WTC11 (cell line): ENCODE data around the gene PRSS27. TPM values are rescaled to one million over a fixed set of nuclear protein-coding genes. Genes with fewer than 3 reads are reported as not detected.

Source experiments
- ATAC-seq: fragments of 200-7000 bp; cut with Tn5 transposase; 2 replicates; pipeline ENCODE4 v1.10.0; 2021; ENCODE audit warnings: mild to moderate bottlenecking, moderate library complexity
- CTCF ChIA-PET: fragments of 300-600 bp; sonication (Branson Sonifier 250); formaldehyde crosslinking; loops from one replicate; lab custom pipeline; 2021; ENCODE audit warnings: antibody characterized with exemption; lab: Charles Lee
- POLR2A ChIA-PET: fragments of 350-600 bp; sonication (Branson Sonifier 250); formaldehyde crosslinking; loops from one replicate; lab custom pipeline; 2021; ENCODE audit warnings: antibody characterized with exemption; lab: Charles Lee
- DNase-seq: peaks from one replicate; pipeline ENCODE4 v3.0.0; 2021; ENCODE audit warnings: low spot score
- H3K27ac Mint-ChIP-seq: 2 replicates; pipeline ENCODE4 v1.8.0; 2021; ENCODE audit warnings: mixed read lengths
- H3K27me3 Mint-ChIP-seq: 2 replicates; pipeline ENCODE4 v1.8.0; 2021; ENCODE audit warnings: low read depth, mild to moderate bottlenecking, moderate library complexity, mixed read lengths
- H3K36me3 Mint-ChIP-seq: 2 replicates; pipeline ENCODE4 v1.8.0; 2021; ENCODE audit warnings: mixed read lengths
- H3K4me1 Mint-ChIP-seq: 2 replicates; pipeline ENCODE4 v1.8.0; 2022; ENCODE audit warnings: mixed read lengths
- H3K4me3 Mint-ChIP-seq: 2 replicates; pipeline ENCODE4 v1.8.0; 2021; ENCODE audit warnings: mild to moderate bottlenecking, moderate library complexity, mixed read lengths
- H3K9me3 Mint-ChIP-seq: 2 replicates; pipeline ENCODE4 v1.8.0; 2021; ENCODE audit warnings: mixed read lengths
- ATF1 ChIP-seq: sonication (generic); formaldehyde crosslinking; IDR thresholded peaks from 2 replicates; pipeline ENCODE4 v1.8.1; 2023; ENCODE audit warnings: mild to moderate bottlenecking, moderate library complexity, missing genetic modification reagents
- ESRRA ChIP-seq: sonication (generic); formaldehyde crosslinking; IDR thresholded peaks from 2 replicates; pipeline ENCODE4 v1.8.1; 2022; ENCODE audit warnings: mild to moderate bottlenecking, missing genetic modification reagents, borderline replicate concordance
- FOXJ3 ChIP-seq: sonication (generic); formaldehyde crosslinking; IDR thresholded peaks from 2 replicates; pipeline ENCODE4 v1.9.0; 2021; ENCODE audit warnings: missing genetic modification reagents, mild to moderate bottlenecking, borderline replicate concordance
- FOXK1 ChIP-seq: sonication (generic); formaldehyde crosslinking; IDR thresholded peaks from 2 replicates; pipeline ENCODE4 v1.8.0; 2022; ENCODE audit warnings: mild to moderate bottlenecking, moderate library complexity, missing genetic modification reagents
- GRHL2 ChIP-seq: fragments of 250-450 bp; sonication (Bioruptor Pico); IDR thresholded peaks from 2 replicates; pipeline ENCODE4 v1.8.0; 2022; ENCODE audit warnings: mild to moderate bottlenecking, moderate library complexity; ENCODE audit not compliant: insufficient replicate concordance, severe bottlenecking
- OVOL2 ChIP-seq: fragments of 250-450 bp; sonication (Bioruptor Pico); IDR thresholded peaks from 2 replicates; pipeline ENCODE4 v1.9.0; 2021; ENCODE audit warnings: mild to moderate bottlenecking, borderline replicate concordance
- TEAD4 ChIP-seq: sonication (generic); formaldehyde crosslinking; IDR thresholded peaks from 2 replicates; pipeline ENCODE4 v1.8.0; 2022; ENCODE audit warnings: mild to moderate bottlenecking, missing genetic modification reagents
- ZNF317 ChIP-seq: sonication (generic); formaldehyde crosslinking; IDR thresholded peaks from 2 replicates; pipeline ENCODE4 v1.8.1; 2023; ENCODE audit warnings: low read depth, mild to moderate bottlenecking, moderate library complexity, missing genetic modification reagents, borderline replicate concordance
- ZNF416 ChIP-seq: fragments of 250-450 bp; sonication (Bioruptor Pico); IDR thresholded peaks from 2 replicates; pipeline ENCODE4 v1.9.0; 2021; ENCODE audit warnings: mild to moderate bottlenecking, inconsistent platforms
- ZNF423 ChIP-seq: fragments of 250-450 bp; sonication (Bioruptor Pico); IDR thresholded peaks from 2 replicates; pipeline ENCODE4 v2.1.2; 2022; ENCODE audit warnings: mild to moderate bottlenecking, moderate library complexity
- ZNF671 ChIP-seq: fragments of 250-450 bp; sonication (Bioruptor Pico); IDR thresholded peaks from 2 replicates; pipeline ENCODE4 v1.8.0; 2021; ENCODE audit warnings: mild to moderate bottlenecking
- total RNA-seq: library from RNA; stranded (reverse); gene quantifications from 3 replicates; pipeline ENCODE4 v1.2.3, GENCODE V29; 2021
- TF ChIP-seq, protein P1 (sequence below): fragments of 250-450 bp; sonication (Bioruptor Pico); IDR thresholded peaks from 2 replicates; pipeline ENCODE4 v1.9.0; 2021; ENCODE audit warnings: mild to moderate bottlenecking
- TF ChIP-seq, protein P2 (sequence below): fragments of 250-450 bp; sonication (Bioruptor Pico); IDR thresholded peaks from 2 replicates; pipeline ENCODE4 v1.8.0; 2021; ENCODE audit warnings: mild to moderate bottlenecking
- TF ChIP-seq, protein P3 (sequence below): sonication (generic); formaldehyde crosslinking; IDR thresholded peaks from 2 replicates; pipeline ENCODE4 v1.8.1; 2023; ENCODE audit warnings: mild to moderate bottlenecking, moderate library complexity, missing genetic modification reagents
- TF ChIP-seq, protein P4 (sequence below): sonication (generic); formaldehyde crosslinking; IDR thresholded peaks from 2 replicates; pipeline ENCODE4 v1.8.1; 2022; ENCODE audit warnings: mild to moderate bottlenecking, missing genetic modification reagents, moderate library complexity, borderline replicate concordance
- TF ChIP-seq, protein P5 (sequence below): sonication (generic); formaldehyde crosslinking; IDR thresholded peaks from 2 replicates; pipeline ENCODE4 v1.8.0; 2022; ENCODE audit warnings: mild to moderate bottlenecking, missing genetic modification reagents
- TF ChIP-seq, protein P6 (sequence below): sonication (generic); formaldehyde crosslinking; IDR thresholded peaks from 2 replicates; pipeline ENCODE4 v1.8.0; 2023; ENCODE audit warnings: missing genetic modification reagents, mild to moderate bottlenecking, borderline replicate concordance
- TF ChIP-seq, protein P7 (sequence below): sonication (generic); formaldehyde crosslinking; IDR thresholded peaks from 2 replicates; pipeline ENCODE4 v1.8.1; 2023; ENCODE audit warnings: mild to moderate bottlenecking, missing genetic modification reagents, moderate library complexity

PRSS27 gene
- total RNA-seq, 1 experiment from 2014 or later, result 5.1 TPM

DNA sequence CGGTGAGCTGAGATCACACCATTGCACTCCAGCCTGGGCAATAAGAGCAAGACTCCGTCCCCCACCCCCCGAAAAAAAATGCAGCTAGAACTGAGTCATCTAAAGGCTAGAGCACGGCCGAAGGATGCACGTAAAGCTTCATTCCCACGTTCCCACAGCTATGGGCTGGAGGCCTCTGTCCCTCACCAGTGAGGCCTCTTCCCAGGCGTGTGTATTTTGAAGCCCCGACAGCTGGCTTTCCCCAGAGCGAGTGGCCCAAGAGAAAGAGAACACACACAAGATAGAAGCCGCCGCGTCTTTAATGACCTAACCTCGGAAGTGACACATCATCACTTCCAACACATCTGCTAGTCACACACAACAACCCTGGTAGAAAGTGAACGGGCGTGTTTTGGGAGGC lies 44.3 kb downstream of the PRSS27 start:
- no peak overlapping the region for H3K4me3 Mint-ChIP-seq
- H3K36me3 Mint-ChIP-seq, result peaks cover 3% of the 10 kb centered on the region; the same call in 1 of the 2 replicates
- DNase-seq, result no peak
- POLR2A ChIA-PET, result no interaction called here
- peaks cover 6% of the 10 kb centered on the region for H3K4me1 Mint-ChIP-seq
- no peak for ATAC-seq
- CTCF ChIA-PET, result no interaction called here
- no peak overlapping the region for H3K27ac Mint-ChIP-seq
- no peaks in the 10 kb centered on the region for H3K9me3 Mint-ChIP-seq
- no peaks in the 10 kb centered on the region for H3K27me3 Mint-ChIP-seq
- no peak for TF ChIP-seq ESRRA (CRISPR knock-in tag)
- TF ChIP-seq, protein P1, sequence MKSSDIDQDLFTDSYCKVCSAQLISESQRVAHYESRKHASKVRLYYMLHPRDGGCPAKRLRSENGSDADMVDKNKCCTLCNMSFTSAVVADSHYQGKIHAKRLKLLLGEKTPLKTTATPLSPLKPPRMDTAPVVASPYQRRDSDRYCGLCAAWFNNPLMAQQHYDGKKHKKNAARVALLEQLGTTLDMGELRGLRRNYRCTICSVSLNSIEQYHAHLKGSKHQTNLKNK (CRISPR knock-in tag), result no peak
- TF ChIP-seq, protein P2, sequence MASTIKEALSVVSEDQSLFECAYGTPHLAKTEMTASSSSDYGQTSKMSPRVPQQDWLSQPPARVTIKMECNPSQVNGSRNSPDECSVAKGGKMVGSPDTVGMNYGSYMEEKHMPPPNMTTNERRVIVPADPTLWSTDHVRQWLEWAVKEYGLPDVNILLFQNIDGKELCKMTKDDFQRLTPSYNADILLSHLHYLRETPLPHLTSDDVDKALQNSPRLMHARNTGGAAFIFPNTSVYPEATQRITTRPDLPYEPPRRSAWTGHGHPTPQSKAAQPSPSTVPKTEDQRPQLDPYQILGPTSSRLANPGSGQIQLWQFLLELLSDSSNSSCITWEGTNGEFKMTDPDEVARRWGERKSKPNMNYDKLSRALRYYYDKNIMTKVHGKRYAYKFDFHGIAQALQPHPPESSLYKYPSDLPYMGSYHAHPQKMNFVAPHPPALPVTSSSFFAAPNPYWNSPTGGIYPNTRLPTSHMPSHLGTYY, result no peak
- TF ChIP-seq, protein P3, sequence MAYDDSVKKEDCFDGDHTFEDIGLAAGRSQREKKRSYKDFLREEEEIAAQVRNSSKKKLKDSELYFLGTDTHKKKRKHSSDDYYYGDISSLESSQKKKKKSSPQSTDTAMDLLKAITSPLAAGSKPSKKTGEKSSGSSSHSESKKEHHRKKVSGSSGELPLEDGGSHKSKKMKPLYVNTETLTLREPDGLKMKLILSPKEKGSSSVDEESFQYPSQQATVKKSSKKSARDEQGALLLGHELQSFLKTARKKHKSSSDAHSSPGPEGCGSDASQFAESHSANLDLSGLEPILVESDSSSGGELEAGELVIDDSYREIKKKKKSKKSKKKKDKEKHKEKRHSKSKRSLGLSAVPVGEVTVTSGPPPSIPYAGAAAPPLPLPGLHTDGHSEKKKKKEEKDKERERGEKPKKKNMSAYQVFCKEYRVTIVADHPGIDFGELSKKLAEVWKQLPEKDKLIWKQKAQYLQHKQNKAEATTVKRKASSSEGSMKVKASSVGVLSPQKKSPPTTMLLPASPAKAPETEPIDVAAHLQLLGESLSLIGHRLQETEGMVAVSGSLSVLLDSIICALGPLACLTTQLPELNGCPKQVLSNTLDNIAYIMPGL (CRISPR knock-in tag), result no peak
- TF ChIP-seq, protein P4, sequence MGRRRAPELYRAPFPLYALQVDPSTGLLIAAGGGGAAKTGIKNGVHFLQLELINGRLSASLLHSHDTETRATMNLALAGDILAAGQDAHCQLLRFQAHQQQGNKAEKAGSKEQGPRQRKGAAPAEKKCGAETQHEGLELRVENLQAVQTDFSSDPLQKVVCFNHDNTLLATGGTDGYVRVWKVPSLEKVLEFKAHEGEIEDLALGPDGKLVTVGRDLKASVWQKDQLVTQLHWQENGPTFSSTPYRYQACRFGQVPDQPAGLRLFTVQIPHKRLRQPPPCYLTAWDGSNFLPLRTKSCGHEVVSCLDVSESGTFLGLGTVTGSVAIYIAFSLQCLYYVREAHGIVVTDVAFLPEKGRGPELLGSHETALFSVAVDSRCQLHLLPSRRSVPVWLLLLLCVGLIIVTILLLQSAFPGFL (CRISPR knock-in tag), result no peak
- no peak for TF ChIP-seq ATF1 (CRISPR knock-in tag)
- TF ChIP-seq FOXJ3 (CRISPR knock-in tag), result no peak
- no peak for TF ChIP-seq GRHL2 (CRISPR knock-in tag)

DNA sequence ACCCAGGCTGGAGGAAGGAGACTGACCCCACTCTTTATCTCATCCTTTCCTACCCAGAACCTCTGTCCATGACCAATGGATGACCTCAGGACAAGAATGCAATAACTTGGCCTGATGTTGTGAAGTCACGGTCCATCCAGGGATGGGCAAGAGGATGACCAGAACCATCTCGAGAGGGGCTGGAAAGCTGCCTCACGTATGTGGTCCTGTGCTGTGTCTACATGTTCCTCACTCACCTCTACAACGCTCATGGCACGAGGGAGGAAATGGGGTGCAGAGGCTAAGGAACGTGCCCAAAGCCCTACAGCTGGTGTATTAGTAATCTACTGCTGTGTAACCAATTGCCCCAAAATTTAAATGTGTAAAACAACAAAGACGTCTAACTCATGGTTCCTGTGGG lies 45.0 kb downstream of the PRSS27 start:
- CTCF ChIA-PET, result no interaction called here
- no peak for TF ChIP-seq ZNF416 (CRISPR knock-in tag)
- TF ChIP-seq TEAD4 (CRISPR knock-in tag), result no peak
- TF ChIP-seq ZNF671 (CRISPR knock-in tag), result no peak
- TF ChIP-seq, protein P5, sequence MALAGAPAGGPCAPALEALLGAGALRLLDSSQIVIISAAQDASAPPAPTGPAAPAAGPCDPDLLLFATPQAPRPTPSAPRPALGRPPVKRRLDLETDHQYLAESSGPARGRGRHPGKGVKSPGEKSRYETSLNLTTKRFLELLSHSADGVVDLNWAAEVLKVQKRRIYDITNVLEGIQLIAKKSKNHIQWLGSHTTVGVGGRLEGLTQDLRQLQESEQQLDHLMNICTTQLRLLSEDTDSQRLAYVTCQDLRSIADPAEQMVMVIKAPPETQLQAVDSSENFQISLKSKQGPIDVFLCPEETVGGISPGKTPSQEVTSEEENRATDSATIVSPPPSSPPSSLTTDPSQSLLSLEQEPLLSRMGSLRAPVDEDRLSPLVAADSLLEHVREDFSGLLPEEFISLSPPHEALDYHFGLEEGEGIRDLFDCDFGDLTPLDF (CRISPR knock-in tag), result no peak
- TF ChIP-seq FOXK1 (CRISPR knock-in tag), result no peak
- TF ChIP-seq, protein P2, result no peak
- TF ChIP-seq ZNF423 (CRISPR knock-in tag), result no peak
- TF ChIP-seq OVOL2, result no peak
- TF ChIP-seq, protein P6, sequence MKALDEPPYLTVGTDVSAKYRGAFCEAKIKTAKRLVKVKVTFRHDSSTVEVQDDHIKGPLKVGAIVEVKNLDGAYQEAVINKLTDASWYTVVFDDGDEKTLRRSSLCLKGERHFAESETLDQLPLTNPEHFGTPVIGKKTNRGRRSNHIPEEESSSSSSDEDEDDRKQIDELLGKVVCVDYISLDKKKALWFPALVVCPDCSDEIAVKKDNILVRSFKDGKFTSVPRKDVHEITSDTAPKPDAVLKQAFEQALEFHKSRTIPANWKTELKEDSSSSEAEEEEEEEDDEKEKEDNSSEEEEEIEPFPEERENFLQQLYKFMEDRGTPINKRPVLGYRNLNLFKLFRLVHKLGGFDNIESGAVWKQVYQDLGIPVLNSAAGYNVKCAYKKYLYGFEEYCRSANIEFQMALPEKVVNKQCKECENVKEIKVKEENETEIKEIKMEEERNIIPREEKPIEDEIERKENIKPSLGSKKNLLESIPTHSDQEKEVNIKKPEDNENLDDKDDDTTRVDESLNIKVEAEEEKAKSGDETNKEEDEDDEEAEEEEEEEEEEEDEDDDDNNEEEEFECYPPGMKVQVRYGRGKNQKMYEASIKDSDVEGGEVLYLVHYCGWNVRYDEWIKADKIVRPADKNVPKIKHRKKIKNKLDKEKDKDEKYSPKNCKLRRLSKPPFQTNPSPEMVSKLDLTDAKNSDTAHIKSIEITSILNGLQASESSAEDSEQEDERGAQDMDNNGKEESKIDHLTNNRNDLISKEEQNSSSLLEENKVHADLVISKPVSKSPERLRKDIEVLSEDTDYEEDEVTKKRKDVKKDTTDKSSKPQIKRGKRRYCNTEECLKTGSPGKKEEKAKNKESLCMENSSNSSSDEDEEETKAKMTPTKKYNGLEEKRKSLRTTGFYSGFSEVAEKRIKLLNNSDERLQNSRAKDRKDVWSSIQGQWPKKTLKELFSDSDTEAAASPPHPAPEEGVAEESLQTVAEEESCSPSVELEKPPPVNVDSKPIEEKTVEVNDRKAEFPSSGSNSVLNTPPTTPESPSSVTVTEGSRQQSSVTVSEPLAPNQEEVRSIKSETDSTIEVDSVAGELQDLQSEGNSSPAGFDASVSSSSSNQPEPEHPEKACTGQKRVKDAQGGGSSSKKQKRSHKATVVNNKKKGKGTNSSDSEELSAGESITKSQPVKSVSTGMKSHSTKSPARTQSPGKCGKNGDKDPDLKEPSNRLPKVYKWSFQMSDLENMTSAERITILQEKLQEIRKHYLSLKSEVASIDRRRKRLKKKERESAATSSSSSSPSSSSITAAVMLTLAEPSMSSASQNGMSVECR, result no peak
- no peak for TF ChIP-seq ZNF317 (CRISPR knock-in tag)
- TF ChIP-seq, protein P7, sequence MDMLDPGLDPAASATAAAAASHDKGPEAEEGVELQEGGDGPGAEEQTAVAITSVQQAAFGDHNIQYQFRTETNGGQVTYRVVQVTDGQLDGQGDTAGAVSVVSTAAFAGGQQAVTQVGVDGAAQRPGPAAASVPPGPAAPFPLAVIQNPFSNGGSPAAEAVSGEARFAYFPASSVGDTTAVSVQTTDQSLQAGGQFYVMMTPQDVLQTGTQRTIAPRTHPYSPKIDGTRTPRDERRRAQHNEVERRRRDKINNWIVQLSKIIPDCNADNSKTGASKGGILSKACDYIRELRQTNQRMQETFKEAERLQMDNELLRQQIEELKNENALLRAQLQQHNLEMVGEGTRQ, result no peak

More for the DNA sequence above, 45.0 kb downstream of the PRSS27 start:
- Mint-ChIP-seq H3K4me3 (no peak overlapping the region), H3K4me1 (peaks cover 6% of the 10 kb centered on the region), H3K27ac (no peak overlapping the region), H3K27me3 (no peaks in the 10 kb centered on the region), H3K9me3 (no peaks in the 10 kb centered on the region), H3K36me3 (no peaks in the 10 kb centered on the region)
- ATAC-seq, result no peak
- no peak for DNase-seq
- POLR2A ChIA-PET, result no interaction called here
